ENCODE data around the gene ABCA4. TPM values are rescaled to one million over a fixed set of nuclear protein-coding genes. Genes with fewer than 3 reads are reported as not detected.

ABCA4 gene
- total and polyA plus RNA-seq, 2 donors (not counting 3 experiments of a cell fraction or from before 2014, with no cell fraction given): 2.3 to 4.9 TPM

DNA sequence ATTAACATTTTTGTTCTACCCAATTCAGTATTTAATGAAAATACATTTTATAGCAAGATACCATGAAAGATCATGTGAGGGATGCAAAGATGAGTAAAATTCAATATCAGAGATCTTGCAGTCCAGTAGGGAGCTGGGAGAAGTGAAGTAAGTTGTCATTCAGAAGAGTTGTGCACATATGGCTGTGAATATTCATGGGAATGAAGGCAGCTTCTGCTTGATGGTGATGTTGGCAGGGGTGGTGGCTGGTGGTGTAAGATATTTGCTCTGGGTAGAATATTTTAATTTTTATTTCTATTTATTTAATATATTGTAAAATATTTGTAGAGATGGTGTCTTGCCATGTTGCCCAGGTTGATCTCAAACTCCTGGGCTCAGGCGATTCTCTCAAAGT is 139.7 kb downstream of the ABCA4 start:
- no peaks in the 10 kb centered on the region for H4K20me1 ChIP-seq (replicated peaks; ENCODE audit: control insufficient read depth, extremely low read depth, insufficient read depth, low read length)
- peaks cover 0 to 5% of the 10 kb centered on the region in 2 experiments for H3K27me3 ChIP-seq (ENCODE audit: control insufficient read depth in 2 of 2, insufficient read depth in 2 of 2, low read length in 2 of 2)
- intact Hi-C loops (cut with micrococcal nuclease) (no loop called here), dilution Hi-C loops (cut with MboI; ENCODE audit: extremely low pct_ligation_motif_present, low sequenced_read_pairs) (no loop called here)
- no peak for FAIRE-seq
- no TSS peak for BruUV-seq (replicated peaks)
- H3K9ac ChIP-seq (replicated peaks; ENCODE audit: extremely low read depth, insufficient read depth, low read length): no peak overlapping the region
- H3K4me1 ChIP-seq (ENCODE audit: control insufficient read depth, extremely low read depth, insufficient read depth, low read length): no peaks in the 10 kb centered on the region
- H3K4me2 ChIP-seq (ENCODE audit: insufficient read depth, low read length): no peak overlapping the region
- H3K4me3 ChIP-seq (replicated peaks in 1 of 3; ENCODE audit: insufficient read depth in 1 of 3, low read depth in 1 of 3, low read length in 3 of 3): no peak overlapping the region
- H3K36me3 ChIP-seq (ENCODE audit: control insufficient read depth in 2 of 2, extremely low read depth in 1 of 2, insufficient read depth in 2 of 2, low read length in 2 of 2): no peaks in the 10 kb centered on the region
- H3K27ac ChIP-seq (ENCODE audit: insufficient read depth, low read depth, low read length): no peak overlapping the region
- no peaks in the 10 kb centered on the region for H3K79me2 ChIP-seq (ENCODE audit: control insufficient read depth, insufficient read depth, low read length)
- no peaks in the 10 kb centered on the region for H3K9me1 ChIP-seq (replicated peaks; ENCODE audit: control insufficient read depth, extremely low read depth, insufficient read depth, low read length)
- no peak for TF ChIP-seq POLR2A (IDR thresholded peaks at IDR 0.05; ENCODE audit: low read depth, low read length)
- TF ChIP-seq, protein P1, sequence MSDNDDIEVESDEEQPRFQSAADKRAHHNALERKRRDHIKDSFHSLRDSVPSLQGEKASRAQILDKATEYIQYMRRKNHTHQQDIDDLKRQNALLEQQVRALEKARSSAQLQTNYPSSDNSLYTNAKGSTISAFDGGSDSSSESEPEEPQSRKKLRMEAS (IDR thresholded peaks at IDR 0.05; ENCODE audit: insufficient read depth, insufficient read length): no peak
- no peak for TF ChIP-seq FOS (IDR thresholded peaks at IDR 0.05; ENCODE audit: borderline replicate concordance, insufficient read depth, low read length)
- TF ChIP-seq POLR2AphosphoS5 (IDR thresholded peaks at IDR 0.05; ENCODE audit: insufficient read depth, low read depth, low read length): no peak
- no peak for TF ChIP-seq MYC (IDR thresholded peaks at IDR 0.05; ENCODE audit: low read depth, low read length)
- no peak for TF ChIP-seq JUN (IDR thresholded peaks at IDR 0.05; ENCODE audit: borderline replicate concordance, insufficient read depth, insufficient read length, low read depth)
- TF ChIP-seq EZH2 (IDR thresholded peaks at IDR 0.05; ENCODE audit: borderline replicate concordance, low read depth, low read length, severe bottlenecking): no peak
- no peak for TF ChIP-seq GATA2 (IDR thresholded peaks at IDR 0.05; ENCODE audit: insufficient read depth, insufficient read length, low read depth, low read length)
- TF ChIP-seq, protein P2, sequence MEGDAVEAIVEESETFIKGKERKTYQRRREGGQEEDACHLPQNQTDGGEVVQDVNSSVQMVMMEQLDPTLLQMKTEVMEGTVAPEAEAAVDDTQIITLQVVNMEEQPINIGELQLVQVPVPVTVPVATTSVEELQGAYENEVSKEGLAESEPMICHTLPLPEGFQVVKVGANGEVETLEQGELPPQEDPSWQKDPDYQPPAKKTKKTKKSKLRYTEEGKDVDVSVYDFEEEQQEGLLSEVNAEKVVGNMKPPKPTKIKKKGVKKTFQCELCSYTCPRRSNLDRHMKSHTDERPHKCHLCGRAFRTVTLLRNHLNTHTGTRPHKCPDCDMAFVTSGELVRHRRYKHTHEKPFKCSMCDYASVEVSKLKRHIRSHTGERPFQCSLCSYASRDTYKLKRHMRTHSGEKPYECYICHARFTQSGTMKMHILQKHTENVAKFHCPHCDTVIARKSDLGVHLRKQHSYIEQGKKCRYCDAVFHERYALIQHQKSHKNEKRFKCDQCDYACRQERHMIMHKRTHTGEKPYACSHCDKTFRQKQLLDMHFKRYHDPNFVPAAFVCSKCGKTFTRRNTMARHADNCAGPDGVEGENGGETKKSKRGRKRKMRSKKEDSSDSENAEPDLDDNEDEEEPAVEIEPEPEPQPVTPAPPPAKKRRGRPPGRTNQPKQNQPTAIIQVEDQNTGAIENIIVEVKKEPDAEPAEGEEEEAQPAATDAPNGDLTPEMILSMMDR (IDR thresholded peaks at IDR 0.05; ENCODE audit: extremely low read depth in 1 of 2, insufficient read depth in 1 of 2, low read depth in 1 of 2, low read length in 2 of 2): no peak
- no peak overlapping the region for H2AFZ ChIP-seq (ENCODE audit: low read depth, low read length)
- ChIA-PET CTCF (interaction anchor here (1.0 to 1.5 kb wide), 3 partner anchors 16 to 63 kb away, joined by 3 to 5 read pairs (median 5); no protein-coding TSS in a partner anchor), POLR2A (no interaction called here)
- no peak for DNase-seq (ENCODE audit: low read depth, low spot score)
- H3K9me3 ChIP-seq (replicated peaks; ENCODE audit: control insufficient read depth, insufficient read depth, low read length): no peaks in the 10 kb centered on the region

Measured in endothelial cell of umbilical vein (primary cell).